Measurements from ENCODE around the gene TSC22D3. TPM values are rescaled to one million over a fixed set of nuclear protein-coding genes. Genes with fewer than 3 reads are reported as not detected.
A peak's percentile ranks its signal among the peaks of the same experiment; 100 is the strongest.
"Not testable (repeated sequence)": the region's sequence is repeated elsewhere in the genome, so short reads cannot be mapped to it uniquely, and the experiment has no call there.

TSC22D3 gene
- total RNA-seq, 2 experiments from 2014 or later, result 23.3 to 25.9 TPM

- Mint-ChIP-seq H3K36me3 (ENCODE audit: low read depth) (peaks cover 3% of the 10 kb centered on the region), H3K27me3 (no peaks in the 10 kb centered on the region), H3K9me3 (ENCODE audit: low read depth) (no peaks in the 10 kb centered on the region), H3K4me3 (no peak overlapping the region), H3K4me1 (peaks cover 32% of the 10 kb centered on the region), H3K27ac (no peak overlapping the region)
- ChIA-PET CTCF (interaction anchor here (1.3 to 1.7 kb wide), 4 partner anchors 11 to 47 kb away, joined by 3 to 7 read pairs (median 4); no protein-coding TSS in a partner anchor), POLR2A (no interaction called here)
- ATAC-seq (no peak), DNase-seq (no peak)
- intact Hi-C loops (cut with DNase I, micrococcal nuclease), result no loop called here
Measured at GRCh38 chrX:107669885-107670628, 105.5 kb downstream of the TSC22D3 start.

- H3K27me3 Mint-ChIP-seq, result no peaks in the 10 kb centered on the region
- H3K4me3 Mint-ChIP-seq, result no peak overlapping the region
- peaks cover 24% of the 10 kb centered on the region for H3K4me1 Mint-ChIP-seq
- ATAC-seq (no peak), DNase-seq (no peak)
- H3K9me3 Mint-ChIP-seq (ENCODE audit: low read depth), result no peaks in the 10 kb centered on the region
- ChIA-PET POLR2A (interaction anchor here (0.6 kb wide), 1 partner anchor 84 kb away, joined by 4 read pairs; no protein-coding TSS in a partner anchor), CTCF (interaction anchor here (1.1 to 1.6 kb wide), 3 partner anchors 11 to 47 kb away, joined by 3 to 6 read pairs (median 4); no protein-coding TSS in a partner anchor)
- intact Hi-C loops (cut with DNase I, micrococcal nuclease), result no loop called here
- H3K27ac Mint-ChIP-seq, result no peak overlapping the region
- peaks cover 1% of the 10 kb centered on the region for H3K36me3 Mint-ChIP-seq (ENCODE audit: low read depth)
Measured at GRCh38 chrX:107669261-107669660, 106.3 kb downstream of the TSC22D3 start.

GRCh38 chrX:107668710-107669109, 106.9 kb downstream of the TSC22D3 start:
- intact Hi-C loops (cut with DNase I, micrococcal nuclease); H3K27me3 Mint-ChIP-seq: not testable (repeated sequence)
- POLR2A ChIA-PET, result interaction anchor here (0.6 to 0.7 kb wide), 2 partner anchors 9 to 84 kb away, joined by 3 to 4 read pairs; no protein-coding TSS in a partner anchor

GRCh38 chrX:107667426-107667825, 108.2 kb downstream of the TSC22D3 start:
- intact Hi-C loops (cut with DNase I, micrococcal nuclease), result no loop called here
- H3K27me3 Mint-ChIP-seq, result no peaks in the 10 kb centered on the region
- ATAC-seq (no peak), DNase-seq (no peak)
- no peaks in the 10 kb centered on the region for H3K9me3 Mint-ChIP-seq (ENCODE audit: low read depth)
- H3K36me3 Mint-ChIP-seq (ENCODE audit: low read depth), result peaks cover 1% of the 10 kb centered on the region
- H3K27ac Mint-ChIP-seq, result peak overlapping the region; percentile 21
- ChIA-PET CTCF (no interaction called here), POLR2A (no interaction called here)
- peaks cover 12% of the 10 kb centered on the region for H3K4me1 Mint-ChIP-seq
- no peak overlapping the region for H3K4me3 Mint-ChIP-seq

More at GRCh38 chrX:107668710-107669109, 106.9 kb downstream of the TSC22D3 start:
- ATAC-seq; H3K27ac Mint-ChIP-seq; H3K4me3 Mint-ChIP-seq; H3K9me3 Mint-ChIP-seq (ENCODE audit: low read depth); H3K36me3 Mint-ChIP-seq (ENCODE audit: low read depth); DNase-seq: not testable (repeated sequence)
- CTCF ChIA-PET, result interaction anchor here (0.6 to 1.6 kb wide), 5 partner anchors 9 to 78 kb away, joined by 3 to 6 read pairs (median 4); no protein-coding TSS in a partner anchor
- H3K4me1 Mint-ChIP-seq, result peaks cover 22% of the 10 kb centered on the region

GRCh38 chrX:107666931-107667330, 108.7 kb downstream of the TSC22D3 start:
- ATAC-seq, result no peak
- intact Hi-C loops (cut with DNase I, micrococcal nuclease), result no loop called here
- Mint-ChIP-seq H3K4me3 (no peak overlapping the region), H3K36me3 (ENCODE audit: low read depth) (peaks cover 1% of the 10 kb centered on the region), H3K9me3 (ENCODE audit: low read depth) (no peaks in the 10 kb centered on the region), H3K27me3 (no peaks in the 10 kb centered on the region), H3K27ac (no peak overlapping the region), H3K4me1 (peaks cover 12% of the 10 kb centered on the region)
- ChIA-PET CTCF (interaction anchor here (0.7 kb wide), 1 partner anchor 355 kb away, joined by 3 read pairs; no protein-coding TSS in a partner anchor), POLR2A (interaction anchor here (0.6 kb wide), 1 partner anchor 41 kb away, joined by 7 read pairs; no protein-coding TSS in a partner anchor)
- DNase-seq, result no peak

Other genes starting within 250 kb of the TSC22D3 start
- 100 to 1,000 TPM; 112 to 141 TPM for gene PRPS1, start 147.3 kb downstream of the TSC22D3 start, total RNA-seq
- not detected for gene NCBP2L, start 1.9 kb upstream of the TSC22D3 start, total RNA-seq
- gene MID2, start 50.1 kb upstream of the TSC22D3 start, total RNA-seq, result 10 to 100 TPM in 1 of 2 experiments, 1 to 10 TPM in 1; 7.3 to 10.1 TPM
- not detected for gene TEX13B, start 206.6 kb upstream of the TSC22D3 start, total RNA-seq